IPS-18c (cell line): Measurements from ENCODE around the gene MALRD1.

Source experiments
- H3K4me3 ChIP-seq: 2 replicates; pipeline ENCODE4 v1.7.0; 2013; ENCODE audit warnings: low read depth, mild to moderate bottlenecking, low read length, moderate library complexity; ENCODE audit not compliant: insufficient read depth
- H3K9me3 ChIP-seq: one replicate; pipeline ENCODE4 v1.6.1; 2013; ENCODE audit warnings: mild to moderate bottlenecking, low read length, moderate library complexity; ENCODE audit not compliant: control insufficient read depth, insufficient read depth

Gene MALRD1

GRCh38 chr10:19561181-19561580 is 512.6 kb downstream of the MALRD1 start:
- H3K9me3 ChIP-seq: no peaks in the 10 kb centered on the region
- no peak overlapping the region for H3K4me3 ChIP-seq

GRCh38 chr10:19563388-19564141 is 515.0 kb downstream of the MALRD1 start:
- no peaks in the 10 kb centered on the region for H3K9me3 ChIP-seq
- H3K4me3 ChIP-seq: no peak overlapping the region

- Histone ChIP-seq H3K9me3 (no peaks in the 10 kb centered on the region), H3K4me3 (no peak overlapping the region)
Observed at GRCh38 chr10:19570120-19570519, 521.5 kb downstream of the MALRD1 start.

- no peaks in the 10 kb centered on the region for H3K9me3 ChIP-seq
- H3K4me3 ChIP-seq: no peak overlapping the region
Observed at GRCh38 chr10:19570991-19571390, 522.4 kb downstream of the MALRD1 start.

- H3K9me3 ChIP-seq: no peaks in the 10 kb centered on the region
- H3K4me3 ChIP-seq: no peak overlapping the region
Observed at GRCh38 chr10:19572056-19572455, 523.5 kb downstream of the MALRD1 start.

DNA sequence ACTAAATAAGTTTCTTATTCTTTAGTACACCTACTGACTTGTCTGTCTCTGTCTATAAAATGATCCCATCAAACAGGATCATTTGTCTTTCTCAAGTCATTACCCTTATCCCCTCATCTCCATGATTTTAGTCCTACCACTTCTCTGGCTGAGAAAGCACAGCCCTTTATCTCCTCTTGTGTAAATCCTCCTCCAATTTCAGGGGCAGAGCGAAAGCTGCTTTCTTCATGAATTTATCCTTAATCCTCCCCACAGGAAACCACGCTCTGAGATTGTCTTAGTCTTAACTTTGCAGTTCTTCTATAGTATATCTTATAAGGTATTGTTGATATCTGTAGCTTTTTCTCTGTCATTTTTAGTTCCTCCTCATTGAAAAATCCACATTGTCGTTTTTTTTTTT is 528.0 kb downstream of the MALRD1 start:
- Histone ChIP-seq H3K4me3 (no peak overlapping the region), H3K9me3 (no peaks in the 10 kb centered on the region)

DNA sequence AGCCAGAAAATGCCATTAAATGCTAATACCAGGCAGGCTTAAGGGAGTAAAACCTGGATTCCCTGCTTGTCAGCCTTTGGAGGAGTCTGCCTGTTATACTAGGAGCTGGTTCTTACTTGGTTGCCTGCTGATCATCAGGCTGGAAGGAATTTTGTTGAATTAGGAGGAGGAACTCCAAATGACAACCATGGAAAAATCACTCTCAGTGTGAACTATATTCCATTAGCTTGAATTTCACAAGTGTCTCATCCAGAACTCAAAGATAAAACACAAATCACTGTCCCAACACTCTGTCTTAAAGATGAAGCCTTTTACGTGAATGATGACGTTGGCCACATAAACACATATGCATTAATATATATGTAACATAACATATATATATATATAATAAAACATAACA is 528.8 kb downstream of the MALRD1 start:
- Histone ChIP-seq H3K9me3 (no peaks in the 10 kb centered on the region), H3K4me3 (no peak overlapping the region)

DNA sequence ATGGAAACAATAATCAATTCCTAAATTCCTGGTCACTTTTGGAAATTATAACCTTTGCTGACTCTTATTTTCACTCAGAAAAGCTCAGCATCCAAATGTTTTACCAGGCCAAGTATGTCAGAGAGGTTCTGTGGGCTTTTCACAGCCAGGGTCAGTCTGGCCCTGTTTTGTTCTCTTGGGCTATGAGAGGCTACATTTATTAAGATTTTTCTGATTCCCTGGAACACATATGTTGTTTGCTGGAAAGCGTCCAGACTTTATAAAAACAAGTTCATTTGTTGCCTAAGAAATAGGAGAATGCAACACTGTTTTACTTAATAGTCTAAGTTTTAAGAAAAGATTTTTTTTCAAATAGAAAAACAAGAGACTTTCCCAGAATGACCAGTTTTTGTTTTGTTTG is 529.2 kb downstream of the MALRD1 start:
- H3K4me3 ChIP-seq: no peak overlapping the region
- H3K9me3 ChIP-seq: no peaks in the 10 kb centered on the region

GRCh38 chr10:19578571-19578970 is 530.0 kb downstream of the MALRD1 start:
- no peaks in the 10 kb centered on the region for H3K9me3 ChIP-seq

DNA sequence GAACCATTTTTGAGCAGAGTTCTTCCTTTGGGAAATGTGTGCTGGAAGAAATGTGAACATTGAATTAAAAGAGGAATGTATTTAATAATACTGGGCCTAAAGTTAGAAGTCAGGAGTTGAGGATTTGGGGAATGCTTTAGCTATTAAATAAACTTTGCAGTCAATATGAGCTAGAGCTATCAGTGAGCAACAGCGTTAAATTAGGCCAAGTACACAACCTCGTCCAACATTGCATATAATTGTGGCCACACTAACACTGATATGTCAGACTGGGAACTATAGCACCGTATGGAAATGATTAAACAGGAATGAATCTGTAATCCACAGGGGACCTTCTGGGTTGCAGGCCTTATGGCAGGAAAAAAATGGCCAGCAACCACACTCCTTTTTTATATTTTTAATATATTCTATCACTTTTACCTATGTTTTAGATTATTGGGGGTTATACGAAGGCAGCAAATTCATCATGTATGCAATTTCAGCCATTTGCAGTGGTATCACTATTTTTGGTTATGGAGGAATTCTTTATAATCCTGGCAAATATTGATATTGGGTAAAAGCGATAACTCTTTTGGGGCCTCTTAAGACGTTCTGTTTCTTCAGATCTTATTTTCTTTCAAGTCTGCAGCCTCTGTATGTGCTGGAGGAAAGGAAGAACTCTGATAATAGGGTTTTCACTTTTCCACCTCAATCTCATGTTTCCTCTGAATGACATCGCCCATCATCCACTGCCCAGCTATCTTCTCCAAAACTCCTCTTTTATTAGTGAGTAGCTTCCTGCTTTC is 531.4 kb downstream of the MALRD1 start:
- Histone ChIP-seq H3K9me3 (no peaks in the 10 kb centered on the region), H3K4me3 (no peak overlapping the region)

More at GRCh38 chr10:19578571-19578970, 530.0 kb downstream of the MALRD1 start:
- no peak overlapping the region for H3K4me3 ChIP-seq

DNA sequence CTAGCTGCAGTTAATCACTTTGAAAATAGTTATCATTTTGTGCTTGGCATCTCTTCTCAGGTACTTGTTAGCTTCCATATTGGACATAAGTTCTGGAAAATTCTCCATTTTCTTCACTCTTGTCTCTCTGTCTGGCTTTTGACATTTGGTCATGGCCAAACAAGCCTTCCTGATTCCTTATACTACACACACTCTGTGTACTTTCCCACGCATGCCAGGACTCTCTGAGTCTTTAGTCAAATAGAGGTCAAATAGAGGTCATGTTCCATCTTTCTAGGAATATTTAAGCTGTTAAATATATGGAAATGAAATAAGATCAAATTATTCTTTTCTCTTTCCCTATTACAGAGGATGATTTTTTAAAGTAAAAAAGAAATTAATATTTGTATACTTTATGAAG is 532.1 kb downstream of the MALRD1 start:
- Histone ChIP-seq H3K9me3 (no peaks in the 10 kb centered on the region), H3K4me3 (no peak overlapping the region)

DNA sequence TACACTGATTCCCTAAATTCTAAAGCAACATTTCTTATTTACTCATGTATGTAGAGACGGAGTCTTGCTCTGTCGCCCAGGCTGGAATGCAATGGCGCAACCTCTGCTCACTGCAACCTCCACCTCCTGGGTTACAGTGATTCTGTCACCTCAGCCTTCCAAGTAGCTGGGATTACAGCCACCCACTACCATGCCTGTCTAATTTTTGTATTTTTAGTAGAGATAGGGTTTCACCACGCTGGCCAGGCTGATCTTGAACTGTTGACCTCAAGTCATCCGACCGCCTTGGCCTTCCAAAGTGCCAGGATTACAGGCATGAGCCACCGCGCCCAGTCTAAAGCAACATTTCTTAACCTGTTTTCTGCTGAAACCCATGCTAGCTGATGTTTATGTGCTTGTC is 540.0 kb downstream of the MALRD1 start:
- no peak overlapping the region for H3K4me3 ChIP-seq
- peaks cover 2% of the 10 kb centered on the region for H3K9me3 ChIP-seq

GRCh38 chr10:19592276-19592675 is 543.7 kb downstream of the MALRD1 start:
- no peak overlapping the region for H3K4me3 ChIP-seq
- no peaks in the 10 kb centered on the region for H3K9me3 ChIP-seq

DNA sequence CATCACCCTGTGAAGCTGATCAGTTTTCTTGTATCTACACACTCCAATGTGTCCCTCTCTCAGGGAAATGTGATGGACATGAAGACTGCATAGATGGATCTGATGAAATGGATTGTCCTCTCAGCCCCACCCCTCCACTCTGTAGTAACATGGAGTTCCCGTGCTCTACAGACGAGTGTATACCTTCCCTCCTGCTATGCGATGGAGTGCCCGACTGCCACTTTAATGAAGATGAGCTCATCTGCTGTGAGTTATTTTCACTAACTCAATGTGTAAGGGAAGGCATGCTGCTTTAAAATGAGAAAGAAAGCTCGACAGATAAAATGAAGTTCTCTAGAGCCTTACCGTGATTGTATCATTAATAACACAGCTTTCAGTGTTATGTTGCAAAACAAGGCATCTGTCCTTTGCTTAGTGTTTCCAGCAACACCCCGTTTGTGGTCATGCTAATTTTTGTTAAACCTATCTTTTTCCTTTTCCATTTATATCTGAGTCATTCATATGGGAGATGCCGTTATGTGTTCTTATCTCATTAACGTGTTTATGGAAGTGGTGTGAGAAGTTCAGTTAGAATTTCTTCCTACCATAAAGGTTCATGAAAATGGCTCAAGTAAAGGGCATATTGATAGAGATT is 546.7 kb downstream of the MALRD1 start:
- H3K4me3 ChIP-seq: no peak overlapping the region
- H3K9me3 ChIP-seq: no peaks in the 10 kb centered on the region

- no peaks in the 10 kb centered on the region for H3K9me3 ChIP-seq
- no peak overlapping the region for H3K4me3 ChIP-seq
Observed at GRCh38 chr10:19605806-19606205, 557.2 kb downstream of the MALRD1 start.

DNA sequence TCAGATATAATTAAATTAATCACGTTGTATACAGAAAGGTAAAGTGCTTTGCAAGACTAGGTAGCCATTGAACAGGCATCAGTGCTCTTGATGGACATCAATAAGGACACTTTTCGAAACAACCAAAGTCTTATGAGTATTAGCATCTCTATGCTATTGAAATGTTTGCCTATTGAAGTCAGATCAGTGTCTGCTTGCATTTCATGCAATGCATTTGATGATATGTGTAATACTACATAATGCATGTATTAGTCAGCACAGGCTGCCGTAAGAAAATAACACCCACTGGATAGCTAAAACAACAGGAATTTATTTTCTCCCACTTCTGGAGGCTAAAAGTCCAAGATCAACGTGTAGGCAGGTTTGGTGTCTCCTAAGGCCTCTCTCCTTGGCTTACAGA is 558.4 kb downstream of the MALRD1 start:
- no peak overlapping the region for H3K4me3 ChIP-seq
- H3K9me3 ChIP-seq: no peaks in the 10 kb centered on the region

- no peaks in the 10 kb centered on the region for H3K9me3 ChIP-seq
- no peak overlapping the region for H3K4me3 ChIP-seq
Observed at GRCh38 chr10:19611775-19612174, 563.2 kb downstream of the MALRD1 start.

GRCh38 chr10:19616966-19617365 is 568.4 kb downstream of the MALRD1 start:
- Histone ChIP-seq H3K9me3 (no peaks in the 10 kb centered on the region), H3K4me3 (no peak overlapping the region)
